NCI-H774 (cell line): Measurements from ENCODE around the gene TNFAIP2.
"Not testable (repeated sequence)": the region's sequence is repeated elsewhere in the genome, so short reads cannot be mapped to it uniquely, and the experiment has no call there.

Source experiments
- DNase-seq: peaks from one replicate; lab custom pipeline; 2025; lab: John Stamatoyannopoulos, UW

Gene TNFAIP2

GRCh38 chr14:103107455-103107854, 15.8 kb upstream of the TNFAIP2 start:
- no peak for DNase-seq

- DNase-seq, result no peak
These were observed 15.1 kb upstream of the TNFAIP2 start for GRCh38 chr14:103107941-103108748.

GRCh38 chr14:103108749-103109207, 14.5 kb upstream of the TNFAIP2 start:
- DNase-seq, result peak; percentile 63

- DNase-seq, result no peak
These were observed 13.5 kb upstream of the TNFAIP2 start for GRCh38 chr14:103109535-103110441.

GRCh38 chr14:103110681-103111231, 12.5 kb upstream of the TNFAIP2 start:
- DNase-seq, result peak; percentile 28

- DNase-seq, result no peak
These were observed 11.9 kb upstream of the TNFAIP2 start for GRCh38 chr14:103111232-103111868.

GRCh38 chr14:103112400-103113243, 10.6 kb upstream of the TNFAIP2 start:
- DNase-seq, result peak; percentile 30

GRCh38 chr14:103113303-103113702, 10.0 kb upstream of the TNFAIP2 start:
- DNase-seq, result no peak

- no peak for DNase-seq
These were observed 9.5 kb upstream of the TNFAIP2 start for GRCh38 chr14:103113774-103114173.

- not testable (repeated sequence) for DNase-seq
These were observed 8.1 kb upstream of the TNFAIP2 start for GRCh38 chr14:103115086-103115679.

- no peak for DNase-seq
These were observed 7.3 kb upstream of the TNFAIP2 start for GRCh38 chr14:103115845-103116572.

- DNase-seq, result no peak
These were observed 6.6 kb upstream of the TNFAIP2 start for GRCh38 chr14:103116636-103117035.

- not testable (repeated sequence) for DNase-seq
These were observed 5.8 kb upstream of the TNFAIP2 start for GRCh38 chr14:103117499-103117898.

- no peak for DNase-seq
These were observed 5.1 kb upstream of the TNFAIP2 start for GRCh38 chr14:103118018-103118662.

GRCh38 chr14:103118663-103119404, 4.4 kb upstream of the TNFAIP2 start:
- DNase-seq, result no peak

GRCh38 chr14:103119527-103119926, 3.7 kb upstream of the TNFAIP2 start:
- DNase-seq, result not testable (repeated sequence)

GRCh38 chr14:103121121-103121845, 2.0 kb upstream of the TNFAIP2 start:
- no peak for DNase-seq
